ENCODE results near the gene RARB. TPM values are rescaled to one million over a fixed set of nuclear protein-coding genes. Genes with fewer than 3 reads are reported as not detected.

RARB gene
- total and polyA plus RNA-seq, 9 of the 15 experiments (the other 6 are each of a cell fraction or from before 2014, with no cell fraction given), result 0.15 to 1.3 (median 0.27) TPM

- TF ChIP-seq SNRNP70 (optimal IDR thresholded peaks at IDR 0.05; ENCODE audit: low read depth, low read length), result no peak
- no peak for TF ChIP-seq THRB (CRISPR knock-in tag; conservative IDR thresholded peaks at IDR 0.05)
- 0 out of 2 replicates have a peak, but pooled peaks have one; percentile 29 for TF ChIP-seq FOSL1 (tag; conservative IDR thresholded peaks at IDR 0.05)
- no peak for TF ChIP-seq FIP1L1 (IDR thresholded peaks at IDR 0.05; ENCODE audit: low read depth, low read length, poor library complexity, severe bottlenecking)
- no peak for TF ChIP-seq ZNF354B (CRISPR knock-in tag; IDR thresholded peaks at IDR 0.05)
- TF ChIP-seq SOX6 (IDR thresholded peaks at IDR 0.05), result peak; percentile 17; the same call in 1 of the 2 replicates
- TF ChIP-seq RUNX1 (IDR thresholded peaks at IDR 0.05; ENCODE audit: low read depth), result no peak
Observed at GRCh38 chr3:25430287-25430934, 2.3 kb downstream of the RARB start (continued).

- Histone ChIP-seq H3K27ac (ENCODE audit: extremely low read depth, low read depth, low read length) (no peak overlapping the region), H2AFZ (ENCODE audit: low read depth, low read length) (no peak overlapping the region), H3K36me3 (ENCODE audit: control insufficient read depth, insufficient read depth, low read length) (no peaks in the 10 kb centered on the region), H3K79me2 (ENCODE audit: control insufficient read depth, insufficient read depth, low read length) (no peaks in the 10 kb centered on the region), H3K9me3 (replicated peaks; ENCODE audit: control insufficient read depth, insufficient read depth, low read depth, low read length) (no peaks in the 10 kb centered on the region), H3K4me3 (no peak overlapping the region), H3K9ac (ENCODE audit: insufficient read depth in 1 of 2, low read depth in 2 of 2, low read length in 2 of 2) (no peak overlapping the region), H3K27me3 (ENCODE audit: control insufficient read depth in 2 of 2, insufficient read depth in 2 of 2, low read length in 2 of 2) (peaks cover 16 to 17% of the 10 kb centered on the region in 2 experiments), H3K9me1 (ENCODE audit: control insufficient read depth, insufficient read depth, low read length) (no peaks in the 10 kb centered on the region), H3K4me1 (replicated peaks in 1 of 2; ENCODE audit: control insufficient read depth in 2 of 2, insufficient read depth in 2 of 2, low read length in 2 of 2) (no peaks in the 10 kb centered on the region; a peak in 1 of 5 replicates), H3K4me2 (ENCODE audit: insufficient read depth, low read length) (no peak overlapping the region), H4K20me1 (replicated peaks; ENCODE audit: control insufficient read depth, insufficient read depth, low read length) (no peaks in the 10 kb centered on the region)
- TF ChIP-seq SNAPC5 (CRISPR knock-in tag; IDR thresholded peaks at IDR 0.05) (no peak), BRCA1 (IDR thresholded peaks at IDR 0.05) (no peak), BRCA1 (CRISPR knock-in tag; IDR thresholded peaks at IDR 0.05) (no peak), HDAC1 (IDR thresholded peaks at IDR 0.05) (no peak), ADNP (tag; IDR thresholded peaks at IDR 0.05) (no peak), GTF3C2 (IDR thresholded peaks at IDR 0.05; ENCODE audit: borderline replicate concordance, extremely low read depth, insufficient read length) (no peak), POLR2B (IDR thresholded peaks at IDR 0.05; ENCODE audit: low read depth, partially characterized antibody) (no peak), IRF9 (tag; IDR thresholded peaks at IDR 0.05) (no peak)
- FAIRE-seq, result no peak
- CTCF ChIA-PET (ENCODE audit: low intra/inter-chr PET ratio), result no interaction called here
- in situ Hi-C loops (cut with MboI) (no loop called here), intact Hi-C loops (cut with micrococcal nuclease) (no loop called here)
- ATAC-seq, result no peak
- POLR2A ChIA-PET, result interaction anchor here (1.1 kb wide), 1 partner anchor 11 kb away, joined by 4 read pairs; no protein-coding TSS in a partner anchor
- BruUV-seq (replicated peaks), result no TSS peak
- DNase-seq (ENCODE audit: extremely low read depth in 1 of 4, low spot score in 3 of 4), result no peak
- WGBS (ENCODE audit: insufficient coverage, low coverage, missing lambda C conversion rate), result under 1% methylated on average over 6 of the region's 6 CpGs
Observed at GRCh38 chr3:25430935-25431770, 3.1 kb downstream of the RARB start.

Measured in K562 (cell line).